Measurements from ENCODE around the gene SLCO2B1. TPM values are rescaled to one million over a fixed set of nuclear protein-coding genes. Genes with fewer than 3 reads are reported as not detected.

Gene SLCO2B1
- total RNA-seq, 2 donors from 2014 or later, result 37.6 to 50.3 TPM

GRCh38 chr11:75145972-75146519, 4.9 kb upstream of the SLCO2B1 start:
- TF ChIP-seq, protein P1, sequence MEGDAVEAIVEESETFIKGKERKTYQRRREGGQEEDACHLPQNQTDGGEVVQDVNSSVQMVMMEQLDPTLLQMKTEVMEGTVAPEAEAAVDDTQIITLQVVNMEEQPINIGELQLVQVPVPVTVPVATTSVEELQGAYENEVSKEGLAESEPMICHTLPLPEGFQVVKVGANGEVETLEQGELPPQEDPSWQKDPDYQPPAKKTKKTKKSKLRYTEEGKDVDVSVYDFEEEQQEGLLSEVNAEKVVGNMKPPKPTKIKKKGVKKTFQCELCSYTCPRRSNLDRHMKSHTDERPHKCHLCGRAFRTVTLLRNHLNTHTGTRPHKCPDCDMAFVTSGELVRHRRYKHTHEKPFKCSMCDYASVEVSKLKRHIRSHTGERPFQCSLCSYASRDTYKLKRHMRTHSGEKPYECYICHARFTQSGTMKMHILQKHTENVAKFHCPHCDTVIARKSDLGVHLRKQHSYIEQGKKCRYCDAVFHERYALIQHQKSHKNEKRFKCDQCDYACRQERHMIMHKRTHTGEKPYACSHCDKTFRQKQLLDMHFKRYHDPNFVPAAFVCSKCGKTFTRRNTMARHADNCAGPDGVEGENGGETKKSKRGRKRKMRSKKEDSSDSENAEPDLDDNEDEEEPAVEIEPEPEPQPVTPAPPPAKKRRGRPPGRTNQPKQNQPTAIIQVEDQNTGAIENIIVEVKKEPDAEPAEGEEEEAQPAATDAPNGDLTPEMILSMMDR (IDR thresholded peaks at IDR 0.05), result no peak
- H3K27ac ChIP-seq, result no peak overlapping the region
- peaks cover 20% of the 10 kb centered on the region for H3K4me1 ChIP-seq
- intact Hi-C loops (cut with DNase I), result no loop called here
- no peak overlapping the region for H3K4me3 ChIP-seq
- no peaks in the 10 kb centered on the region for H3K27me3 ChIP-seq
- H3K9me3 ChIP-seq, result no peaks in the 10 kb centered on the region
- DNase-seq, result peak; percentile 38
- H3K9ac ChIP-seq (ENCODE audit: low read depth in 2 of 2, low read length in 2 of 2), result peak overlapping the region in 1 of 2 donors; percentile 49
- no peaks in the 10 kb centered on the region for H3K36me3 ChIP-seq

DNA sequence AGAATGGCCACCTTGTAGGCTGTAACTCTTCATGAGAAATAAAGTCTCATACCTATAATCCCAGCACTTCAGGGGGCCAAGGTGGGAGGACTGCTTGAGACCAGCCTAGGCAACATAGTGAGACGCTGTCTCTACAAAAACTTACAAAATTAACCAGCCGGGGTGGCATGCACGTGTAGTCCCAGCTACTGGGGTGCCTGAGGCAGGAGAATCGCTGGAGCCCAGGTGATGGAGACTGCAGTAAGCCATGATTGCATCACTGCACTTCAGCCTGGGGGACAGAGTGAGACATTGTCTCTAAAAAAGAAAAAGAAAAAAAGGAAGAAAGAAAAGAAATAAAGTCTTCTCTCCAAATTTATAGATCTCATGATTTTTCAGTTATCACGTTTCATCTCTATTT, 4.2 kb upstream of the SLCO2B1 start:
- no peaks in the 10 kb centered on the region for H3K9me3 ChIP-seq
- H3K4me1 ChIP-seq, result peaks cover 25% of the 10 kb centered on the region
- TF ChIP-seq, protein P1 (IDR thresholded peaks at IDR 0.05), result no peak
- intact Hi-C loops (cut with DNase I), result no loop called here
- no peak overlapping the region for H3K27ac ChIP-seq
- no peaks in the 10 kb centered on the region for H3K27me3 ChIP-seq
- peak overlapping the region in 1 of 2 donors; percentile 49 for H3K9ac ChIP-seq (ENCODE audit: low read depth in 2 of 2, low read length in 2 of 2)
- DNase-seq, result no peak
- H3K36me3 ChIP-seq, result no peaks in the 10 kb centered on the region
- H3K4me3 ChIP-seq, result no peak overlapping the region

DNA sequence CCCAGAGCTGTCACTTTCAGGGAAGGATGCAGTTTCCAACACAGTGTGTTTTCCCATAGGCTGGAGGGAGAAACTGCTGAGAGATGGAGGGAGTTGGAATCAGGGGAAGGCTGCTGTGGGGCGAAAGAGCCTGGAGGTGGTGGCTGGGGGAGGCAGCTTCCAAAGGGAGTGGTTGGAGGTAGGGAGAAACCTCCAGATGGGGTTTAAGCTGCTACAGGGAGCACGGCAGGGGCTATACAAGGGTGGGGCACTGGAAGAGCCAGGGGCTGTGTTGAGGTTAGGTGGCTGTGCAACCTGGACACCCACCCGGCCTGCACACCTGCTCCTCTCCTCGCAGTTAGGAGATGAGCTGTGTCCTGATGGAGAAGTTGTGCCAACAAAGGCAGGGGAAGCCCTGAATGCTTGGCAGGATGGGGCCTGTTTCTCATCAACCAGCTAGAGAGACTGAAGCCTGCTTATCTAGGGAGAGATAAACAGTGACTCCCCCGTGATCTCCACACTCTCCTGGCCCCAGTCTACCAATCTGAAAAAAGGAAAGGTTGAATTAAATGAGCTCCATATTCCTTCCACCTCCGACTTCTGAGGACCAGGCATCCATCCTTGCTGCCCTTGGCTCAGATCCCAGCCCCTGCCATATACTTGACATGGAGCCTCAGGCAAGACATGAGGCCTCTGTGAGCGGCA, 3.6 kb upstream of the SLCO2B1 start:
- DNase-seq, result no peak
- TF ChIP-seq, protein P1 (IDR thresholded peaks at IDR 0.05), result no peak
- H3K36me3 ChIP-seq, result no peaks in the 10 kb centered on the region
- peak overlapping the region; percentile 10 to 36 for H3K9ac ChIP-seq (ENCODE audit: low read depth in 2 of 2, low read length in 2 of 2)
- no peak overlapping the region for H3K4me3 ChIP-seq
- no peaks in the 10 kb centered on the region for H3K27me3 ChIP-seq
- intact Hi-C loops (cut with DNase I), result no loop called here
- no peaks in the 10 kb centered on the region for H3K9me3 ChIP-seq
- H3K27ac ChIP-seq, result no peak overlapping the region
- H3K4me1 ChIP-seq, result peaks cover 25% of the 10 kb centered on the region

GRCh38 chr11:75147875-75148263, 3.0 kb upstream of the SLCO2B1 start:
- H3K9ac ChIP-seq (ENCODE audit: low read depth in 2 of 2, low read length in 2 of 2), result no peak overlapping the region
- TF ChIP-seq, protein P1 (IDR thresholded peaks at IDR 0.05), result no peak
- no peak overlapping the region for H3K27ac ChIP-seq
- no peak overlapping the region for H3K4me3 ChIP-seq
- H3K9me3 ChIP-seq, result no peaks in the 10 kb centered on the region
- H3K27me3 ChIP-seq, result no peaks in the 10 kb centered on the region
- intact Hi-C loops (cut with DNase I), result no loop called here
- H3K4me1 ChIP-seq, result peaks cover 23% of the 10 kb centered on the region
- no peaks in the 10 kb centered on the region for H3K36me3 ChIP-seq
- peak; percentile 31 for DNase-seq

DNA sequence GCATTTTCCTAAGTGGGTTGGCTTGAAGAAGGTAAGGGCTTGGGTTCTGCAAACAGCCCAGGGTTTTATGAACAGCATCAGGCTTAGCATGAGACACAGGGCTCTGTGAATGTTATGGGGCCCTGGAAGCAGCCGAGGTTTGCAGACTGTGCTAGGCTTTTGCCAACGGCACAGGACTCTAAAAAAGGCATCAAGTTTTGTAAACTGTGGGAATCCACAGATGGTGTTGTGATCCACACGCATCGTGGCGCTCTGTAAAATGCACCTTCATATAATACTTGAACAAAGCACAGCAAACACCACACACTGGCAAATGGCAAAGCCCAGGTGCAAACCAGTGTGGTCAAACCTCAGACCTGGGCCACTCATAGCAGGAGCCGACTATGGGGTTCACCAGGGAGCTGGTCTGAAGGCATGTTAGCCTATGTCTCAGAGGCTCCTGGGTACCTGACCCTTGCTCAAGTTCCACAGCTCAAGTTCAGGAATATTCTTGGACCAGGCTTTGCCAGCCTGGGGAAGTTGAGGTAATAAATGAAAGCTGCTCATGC, 2.4 kb upstream of the SLCO2B1 start:
- Histone ChIP-seq H3K4me3 (no peak overlapping the region), H3K36me3 (no peaks in the 10 kb centered on the region), H3K27me3 (no peaks in the 10 kb centered on the region), H3K9ac (ENCODE audit: low read depth in 2 of 2, low read length in 2 of 2) (peak overlapping the region in 1 of 2 donors; percentile 12), H3K4me1 (peaks cover 18% of the 10 kb centered on the region), H3K9me3 (no peaks in the 10 kb centered on the region), H3K27ac (no peak overlapping the region)
- intact Hi-C loops (cut with DNase I), result no loop called here
- no peak for DNase-seq
- TF ChIP-seq, protein P1 (IDR thresholded peaks at IDR 0.05), result no peak
